RWPE2 (cell line): Measurements from ENCODE around the gene ORM2.
A peak's percentile ranks its signal among the peaks of the same experiment; 100 is the strongest.

Source experiments
- ATAC-seq: fragments of 200-7000 bp; cut with Tn5 transposase; 3 replicates; pipeline ENCODE4 v1.9.1; 2021; ENCODE audit warnings: low read depth
- DNase-seq: peaks from one replicate; pipeline ENCODE4 v3.0.0-alpha.2; 2020; ENCODE audit warnings: low spot score
- H3K27ac ChIP-seq: fragments of 450-650 bp; 2 replicates; pipeline ENCODE4 v1.5.1; 2017; ENCODE audit warnings: mild to moderate bottlenecking; ENCODE audit not compliant: poor library complexity, severe bottlenecking
- H3K27me3 ChIP-seq: fragments of 250-450 bp; sonication (Bioruptor Pico); 2 replicates; pipeline ENCODE4 v1.5.1; 2021; ENCODE audit warnings: mild to moderate bottlenecking, moderate library complexity; ENCODE audit not compliant: insufficient read depth, poor library complexity, severe bottlenecking
- H3K36me3 ChIP-seq: fragments of 250-450 bp; sonication (Bioruptor Pico); 2 replicates; pipeline ENCODE4 v1.5.1; 2020; ENCODE audit warnings: low read depth, mild to moderate bottlenecking, moderate library complexity
- H3K4me1 ChIP-seq: fragments of 250-450 bp; sonication (Bioruptor Pico); 2 replicates; pipeline ENCODE4 v1.5.1; 2021; ENCODE audit warnings: mild to moderate bottlenecking, moderate library complexity; ENCODE audit not compliant: insufficient read depth, poor library complexity, severe bottlenecking
- H3K4me3 ChIP-seq: fragments of 250-450 bp; sonication (Bioruptor Pico); 2 replicates; pipeline ENCODE4 v1.5.1; 2021; ENCODE audit warnings: mild to moderate bottlenecking, moderate library complexity; ENCODE audit not compliant: severe bottlenecking
- H3K9me3 ChIP-seq: fragments of 250-450 bp; sonication (Bioruptor Pico); 2 replicates; pipeline ENCODE4 v1.5.1; 2021; ENCODE audit warnings: mild to moderate bottlenecking, moderate library complexity; ENCODE audit not compliant: severe bottlenecking
- CTCF ChIP-seq: fragments of 450-650 bp; IDR thresholded peaks from one replicate; pipeline ENCODE4 v1.5.1; 2017; ENCODE audit warnings: mild to moderate bottlenecking, moderate library complexity; ENCODE audit not compliant: poor library complexity, severe bottlenecking

The ORM2 gene

GRCh38 chr9:114313186-114313585, 16.5 kb upstream of the ORM2 start:
- Histone ChIP-seq H3K4me1 (peaks cover 3% of the 10 kb centered on the region), H3K9me3 (no peaks in the 10 kb centered on the region), H3K27me3 (no peaks in the 10 kb centered on the region), H3K36me3 (0 out of 2 replicates have a peak, but pooled peaks cover 3% of the 10 kb centered on the region), H3K27ac (no peak overlapping the region), H3K4me3 (no peak overlapping the region)
- TF ChIP-seq CTCF: no peak
- ATAC-seq: no peak
- DNase-seq: no peak

GRCh38 chr9:114314256-114314867, 15.3 kb upstream of the ORM2 start:
- Histone ChIP-seq H3K27me3 (no peaks in the 10 kb centered on the region), H3K4me3 (no peak overlapping the region), H3K27ac (no peak overlapping the region), H3K9me3 (no peaks in the 10 kb centered on the region), H3K4me1 (peaks cover 3% of the 10 kb centered on the region), H3K36me3 (no peaks in the 10 kb centered on the region)
- DNase-seq: peak; percentile 10
- ATAC-seq: no peak
- TF ChIP-seq CTCF: no peak

GRCh38 chr9:114314881-114315722, 14.6 kb upstream of the ORM2 start:
- no peak for ATAC-seq
- TF ChIP-seq CTCF: no peak
- peak; percentile 27 for DNase-seq
- Histone ChIP-seq H3K4me1 (peaks cover 3% of the 10 kb centered on the region), H3K27me3 (no peaks in the 10 kb centered on the region), H3K36me3 (no peaks in the 10 kb centered on the region), H3K9me3 (no peaks in the 10 kb centered on the region), H3K4me3 (no peak overlapping the region), H3K27ac (no peak overlapping the region)

GRCh38 chr9:114315723-114316363, 13.8 kb upstream of the ORM2 start:
- peak; percentile 3 for DNase-seq
- H3K27ac ChIP-seq: no peak overlapping the region

More at GRCh38 chr9:114315723-114316363, 13.8 kb upstream of the ORM2 start:
- Histone ChIP-seq H3K4me3 (no peak overlapping the region), H3K9me3 (no peaks in the 10 kb centered on the region), H3K4me1 (peaks cover 3% of the 10 kb centered on the region), H3K27me3 (no peaks in the 10 kb centered on the region), H3K36me3 (no peaks in the 10 kb centered on the region)
- TF ChIP-seq CTCF: no peak
- ATAC-seq: no peak
